Stimulated activated CD8-positive, alpha-beta memory T cell treated with anti-CD3 and anti-CD28 coated beads, Interleukin-15, amount 100 ng/mL, for 4 hours (primary cell): ENCODE data around the gene LILRB2.
A peak's percentile ranks its signal among the peaks of the same experiment; 100 is the strongest.
"Not testable (repeated sequence)": the region's sequence is repeated elsewhere in the genome, so short reads cannot be mapped to it uniquely, and the experiment has no call there.

Experiments used
- DNase-seq, 2 donors: peaks; one replicate each; pipeline ENCODE4 v3.0.0-alpha.2; 2020; ENCODE audit warnings: low read depth in 2 of 2

LILRB2 gene

DNA sequence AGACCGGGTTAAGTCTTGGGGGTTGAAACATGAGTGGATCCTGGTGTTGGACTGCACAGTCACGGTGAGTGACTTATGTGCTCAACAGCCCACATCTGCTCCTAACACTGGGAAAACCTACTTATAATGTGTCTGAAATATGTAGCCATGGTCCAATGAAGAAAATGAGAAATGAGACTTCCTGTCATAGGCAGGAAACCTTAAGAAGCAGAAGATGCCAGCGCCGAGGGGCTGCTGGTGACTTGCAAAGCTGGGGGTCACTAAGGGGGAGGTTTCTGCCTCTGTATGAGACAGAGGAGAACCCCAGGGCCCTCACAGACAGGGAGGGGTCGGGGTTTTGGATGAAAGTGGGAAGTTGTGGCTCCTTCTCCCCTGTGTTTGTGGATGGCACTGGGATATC is 8.7 kb downstream of the LILRB2 start:
- not testable (repeated sequence) for DNase-seq

DNA sequence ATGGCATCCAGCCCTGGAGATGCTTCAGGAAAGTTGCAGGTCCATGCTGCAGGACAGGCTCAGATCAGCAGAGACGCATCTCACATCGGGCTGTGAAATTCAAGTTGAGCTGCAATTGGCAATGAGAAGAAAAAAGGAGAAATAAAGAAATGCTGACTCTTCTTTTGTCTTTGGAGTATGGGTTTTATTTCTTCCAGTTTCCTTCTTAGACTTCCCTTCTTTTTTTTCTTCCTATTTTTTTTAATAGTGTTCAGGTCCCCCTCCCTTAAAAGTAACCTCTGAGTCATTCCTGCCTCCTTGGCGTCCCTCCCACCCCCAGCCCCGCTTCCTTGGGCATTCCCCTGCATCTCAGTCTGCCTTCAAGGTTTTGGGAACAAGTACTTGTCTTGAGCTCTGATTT is 9.3 kb downstream of the LILRB2 start:
- not testable (repeated sequence) for DNase-seq

DNA sequence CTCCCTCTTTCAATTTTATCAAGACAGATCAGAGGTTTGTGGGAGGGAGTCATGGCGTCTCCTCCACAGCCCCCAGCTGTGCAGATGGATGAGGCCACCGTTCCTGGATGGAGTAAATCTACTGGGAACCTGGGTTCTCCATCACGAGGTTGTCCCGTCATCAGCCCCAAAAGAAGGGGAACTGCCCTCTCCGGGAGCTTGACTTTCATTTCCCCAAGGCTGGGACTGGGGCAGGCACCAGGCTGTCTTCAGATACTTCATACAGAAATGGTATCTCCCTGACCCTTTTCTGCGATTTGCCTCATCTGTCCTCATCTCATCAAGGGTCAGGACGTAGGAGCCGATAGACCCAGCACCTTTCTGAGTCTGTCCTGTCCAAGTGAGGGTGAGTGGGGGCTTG is 9.8 kb downstream of the LILRB2 start:
- DNase-seq: no peak

DNA sequence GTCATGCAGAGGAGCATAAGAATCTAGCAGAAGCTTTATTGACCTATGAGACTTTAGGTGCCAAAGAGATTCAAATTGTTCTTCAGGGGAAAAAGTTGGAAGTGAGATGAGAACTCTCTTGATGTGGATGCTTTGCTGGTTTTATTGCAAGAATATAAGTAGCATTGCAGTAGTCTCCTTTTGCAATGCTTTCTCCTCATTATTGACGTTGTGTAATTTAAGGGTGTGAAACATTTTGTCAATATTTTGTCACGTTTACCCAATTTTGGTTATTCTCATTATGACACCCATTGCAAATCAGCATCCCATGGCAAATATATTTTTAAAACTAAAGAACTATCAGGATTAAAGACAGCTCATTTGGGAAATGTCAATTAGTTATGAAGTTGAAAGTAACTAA is 12.0 kb downstream of the LILRB2 start:
- DNase-seq: no peak

DNA sequence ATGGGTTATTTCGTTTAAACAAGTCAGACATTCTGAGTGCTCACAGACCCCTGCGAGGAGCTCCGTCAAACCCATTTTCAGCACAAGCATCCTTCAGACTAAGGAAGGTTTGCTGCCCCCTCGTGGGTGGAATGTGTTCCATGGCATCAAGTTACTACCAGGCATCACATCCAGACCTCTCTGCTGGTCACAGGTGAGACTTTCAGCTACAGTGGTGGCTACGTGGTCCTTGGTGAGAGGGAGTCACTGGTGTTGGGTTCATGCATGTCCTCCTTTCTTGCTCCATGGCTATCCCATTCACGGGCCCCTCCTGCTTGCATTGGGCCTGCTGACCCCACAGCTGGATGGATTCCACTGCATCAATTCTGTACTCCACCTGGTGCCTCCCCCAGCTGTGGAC is 14.8 kb downstream of the LILRB2 start:
- peak; percentile 13 to 43 for DNase-seq

DNA sequence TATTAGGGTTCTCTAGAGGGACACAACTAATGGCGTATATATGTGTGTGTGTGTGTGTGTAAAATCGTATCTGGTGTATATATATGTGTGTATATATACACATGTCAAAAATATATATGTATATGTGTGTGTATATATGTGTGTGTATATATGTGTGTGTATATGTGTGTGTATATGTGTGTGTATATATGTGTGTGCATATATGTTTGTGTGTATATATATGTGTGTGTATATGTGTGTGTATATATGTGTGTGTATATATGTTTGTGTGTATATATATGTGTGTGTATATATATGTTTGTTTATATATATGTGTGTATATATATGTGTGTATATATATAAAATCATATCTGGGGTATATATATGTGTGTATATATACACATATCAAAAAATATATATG is 18.4 kb downstream of the LILRB2 start:
- no peak for DNase-seq

DNA sequence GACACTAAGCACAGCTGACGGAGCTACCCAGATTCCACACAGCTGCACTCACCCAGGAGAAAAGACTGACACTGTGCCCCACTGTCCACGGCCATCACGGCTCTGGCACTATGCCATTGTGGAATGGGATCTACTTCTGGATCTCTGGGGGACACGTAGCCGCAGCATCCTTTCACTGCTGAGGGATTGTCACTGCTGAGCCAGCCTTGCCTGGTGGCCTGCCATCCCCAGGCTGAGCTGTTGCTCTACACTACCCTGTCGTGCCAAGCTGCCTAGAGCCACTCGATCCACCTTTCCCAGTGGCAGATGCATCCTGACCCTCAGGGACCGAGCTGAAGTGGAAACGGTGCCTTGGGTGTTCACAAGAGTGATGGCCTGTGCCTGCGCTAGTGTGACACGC is 18.8 kb downstream of the LILRB2 start:
- no peak for DNase-seq

DNA sequence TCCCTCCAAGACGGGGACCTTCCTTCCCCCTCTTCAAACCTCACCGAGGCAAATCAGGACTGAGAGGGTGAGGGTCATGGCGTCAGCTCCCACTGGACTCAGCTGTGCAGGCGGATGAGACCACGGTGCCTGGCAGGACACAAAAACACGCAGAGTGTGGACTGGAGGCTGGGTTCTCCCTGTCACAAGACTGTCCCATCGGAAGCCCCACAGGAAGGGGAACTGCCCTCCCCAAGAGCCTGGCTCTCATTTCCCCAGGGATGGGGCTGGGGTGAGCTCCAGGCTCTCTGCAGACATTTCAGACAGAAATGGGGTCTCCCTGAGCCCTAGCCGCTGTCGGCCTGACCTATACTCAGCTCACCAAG is 23.8 kb downstream of the LILRB2 start, which contains the start of gene LILRB5:
Gene LILRB5, minus strand, starts transcription at position 158 of the 365 bp plus-strand sequence. Its CDS starts 80 bp downstream, at position 78.
- DNase-seq: no peak

DNA sequence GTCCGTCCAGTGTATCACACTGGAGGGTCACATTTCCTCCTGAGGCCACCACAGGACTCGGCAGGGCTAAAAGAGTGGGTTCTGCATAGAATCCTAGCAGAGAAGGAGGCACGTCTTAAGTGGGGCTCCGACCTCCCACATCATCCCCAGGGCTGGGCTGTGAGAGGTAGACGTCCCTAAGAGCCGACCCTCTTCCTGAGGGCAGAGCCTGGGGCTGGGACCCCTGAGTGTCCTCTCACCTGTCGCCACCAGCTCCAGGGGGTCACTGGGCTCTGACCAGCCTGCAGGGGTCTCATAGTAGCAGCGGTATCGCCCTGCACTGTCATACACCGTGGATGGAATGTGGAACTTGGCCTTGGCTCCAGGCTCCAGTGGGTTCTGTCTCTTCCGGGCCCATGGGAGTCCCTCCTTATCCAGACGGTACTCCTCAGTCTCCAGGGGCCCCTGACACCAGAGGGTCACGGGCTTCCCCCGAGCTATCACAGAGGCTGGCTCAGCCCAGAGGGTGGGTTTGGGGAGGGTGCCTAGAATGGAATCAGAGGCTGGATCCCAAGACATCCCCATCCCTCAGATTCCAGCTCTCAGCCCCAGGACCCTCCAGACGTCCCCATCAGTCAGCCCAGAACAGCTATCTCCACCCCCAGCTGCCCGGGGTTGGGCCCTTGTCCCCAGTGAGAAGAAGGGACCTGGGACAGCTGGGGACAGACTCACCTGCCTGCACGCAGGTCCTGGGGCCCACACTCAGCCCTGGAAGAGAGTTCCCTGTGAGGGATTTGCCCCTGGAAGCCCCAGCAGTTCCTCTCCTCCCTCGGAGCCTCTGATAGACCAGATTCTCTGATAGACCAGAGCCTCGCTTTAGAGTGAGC is 24.4 kb downstream of the LILRB2 start:
- DNase-seq: no peak

DNA sequence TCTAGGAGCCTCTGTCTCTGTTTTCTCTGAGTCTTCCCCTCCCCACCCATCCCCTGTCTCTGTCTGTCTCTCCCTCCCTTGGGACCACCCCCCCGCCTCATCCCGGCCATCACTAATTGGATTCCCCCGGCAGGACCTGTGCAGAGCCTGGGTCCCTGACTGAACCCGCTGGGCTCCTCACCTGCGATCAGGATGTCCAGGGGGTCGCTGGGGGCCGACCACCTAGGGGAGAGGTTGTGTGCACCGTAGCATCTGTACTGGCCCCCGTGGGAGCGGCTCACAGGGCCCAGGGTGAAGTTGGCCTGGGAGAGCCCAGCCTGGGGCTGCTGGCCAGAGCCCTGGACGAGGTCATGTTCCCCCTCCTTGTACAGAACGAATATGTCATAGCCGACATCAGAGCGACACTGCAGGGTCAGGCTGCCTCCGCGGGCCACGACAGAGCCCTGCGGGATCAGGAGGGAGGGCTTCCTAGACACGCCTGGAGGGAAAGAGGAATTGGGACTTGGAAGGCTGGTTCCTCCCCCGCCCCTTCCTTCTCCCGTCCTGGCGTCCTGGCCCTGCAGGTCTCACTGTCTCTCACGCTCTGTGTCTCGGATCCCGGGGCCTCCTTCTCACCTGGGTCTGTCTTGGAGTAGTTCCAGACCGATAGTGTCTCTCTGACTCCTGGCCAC is 25.7 kb downstream of the LILRB2 start:
- DNase-seq: no peak

DNA sequence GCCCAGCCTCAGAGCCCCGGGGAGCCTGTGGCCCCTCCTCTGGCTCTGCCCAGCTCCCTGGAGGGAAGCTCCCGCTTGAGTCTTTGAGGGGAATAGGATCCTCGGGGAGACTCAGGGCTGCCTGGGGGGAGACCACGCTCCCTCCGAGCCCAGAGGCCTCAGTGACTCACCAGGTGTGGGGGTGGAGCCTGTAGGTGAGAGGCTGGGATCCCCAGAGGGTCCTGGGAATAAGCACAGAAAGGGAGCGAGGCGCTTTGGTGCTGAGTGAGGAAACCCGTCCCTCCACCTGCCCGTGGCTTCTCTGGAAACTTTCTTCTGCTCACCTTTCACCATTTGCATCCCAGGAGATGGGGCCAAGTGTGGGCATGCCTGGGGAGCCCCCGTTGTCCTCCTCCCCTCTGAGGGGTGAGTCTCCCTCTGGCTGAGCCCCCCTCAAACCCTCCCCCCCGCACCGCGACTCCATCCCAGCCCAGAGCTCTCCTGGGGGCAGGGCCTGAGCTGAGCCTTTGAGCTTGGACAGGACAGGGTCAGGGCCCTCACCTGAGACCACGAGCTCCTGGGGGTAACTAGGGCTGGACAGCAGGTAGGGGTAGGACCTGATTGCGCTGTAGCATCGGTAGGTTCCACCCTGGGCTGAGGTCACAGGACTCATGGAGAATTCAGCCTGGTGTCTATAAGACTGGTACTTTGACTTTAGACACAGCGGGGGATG is 26.6 kb downstream of the LILRB2 start:
- no peak for DNase-seq

DNA sequence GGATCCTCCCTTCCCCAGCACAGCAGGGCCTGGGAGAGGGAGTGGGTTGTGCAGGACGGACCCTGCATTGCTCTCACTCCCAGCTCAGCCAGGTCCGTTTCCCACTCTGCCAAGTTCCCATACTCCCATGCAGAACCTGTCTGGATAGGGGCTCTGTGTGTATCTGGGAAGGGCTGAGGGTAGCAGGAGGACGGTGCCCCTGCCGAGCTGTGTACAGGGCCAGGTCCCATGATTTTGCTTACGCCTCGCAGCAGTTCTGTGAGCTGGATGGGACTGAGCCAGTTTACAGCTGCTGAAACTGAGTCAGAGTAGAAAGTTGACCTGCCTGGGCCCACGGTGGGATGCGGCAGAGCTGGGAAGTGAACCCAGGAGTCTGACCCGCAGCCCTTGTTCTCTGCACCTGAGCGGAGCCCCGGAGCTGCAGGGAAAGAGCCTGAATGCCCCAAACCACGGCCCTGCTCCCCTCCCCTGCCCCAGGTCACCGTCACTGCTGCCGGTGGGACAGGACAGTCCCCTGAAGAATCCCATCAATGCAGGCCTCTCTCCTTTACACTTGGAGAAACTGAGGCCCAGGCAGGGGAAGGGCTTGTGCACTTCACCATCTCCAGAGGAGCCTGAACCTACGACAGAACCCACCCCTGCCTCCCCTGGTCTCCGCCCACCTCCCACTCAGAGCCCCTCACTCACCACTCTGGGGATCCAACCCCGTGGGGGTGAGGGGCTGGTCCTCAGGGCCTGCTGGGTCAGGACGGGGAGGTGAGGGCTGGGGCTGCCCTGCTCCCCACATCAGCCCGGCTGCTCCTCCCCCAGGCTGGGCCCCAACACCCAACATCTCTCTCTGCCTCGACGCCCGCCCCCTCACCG is 27.3 kb downstream of the LILRB2 start:
- DNase-seq: no peak

DNA sequence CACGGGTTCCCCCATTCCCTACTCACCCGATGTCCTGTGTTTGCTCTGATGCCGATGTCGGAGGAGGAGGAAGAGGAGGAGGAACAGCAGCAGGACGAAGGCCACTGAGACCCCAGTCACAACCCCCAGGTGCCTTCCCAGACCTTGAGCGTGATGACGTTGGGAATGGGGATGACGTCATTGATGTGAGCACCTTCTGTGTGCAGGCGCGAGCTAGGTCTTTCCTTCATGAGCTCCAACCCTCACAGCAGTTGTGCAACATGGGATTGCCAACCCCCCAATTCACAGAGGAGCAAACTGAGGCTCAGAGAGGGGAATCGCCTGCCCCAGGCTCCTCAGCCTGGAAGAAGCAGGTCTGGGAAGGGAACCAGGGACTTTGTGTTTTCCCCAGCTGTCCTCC is 28.1 kb downstream of the LILRB2 start:
- DNase-seq: no peak

DNA sequence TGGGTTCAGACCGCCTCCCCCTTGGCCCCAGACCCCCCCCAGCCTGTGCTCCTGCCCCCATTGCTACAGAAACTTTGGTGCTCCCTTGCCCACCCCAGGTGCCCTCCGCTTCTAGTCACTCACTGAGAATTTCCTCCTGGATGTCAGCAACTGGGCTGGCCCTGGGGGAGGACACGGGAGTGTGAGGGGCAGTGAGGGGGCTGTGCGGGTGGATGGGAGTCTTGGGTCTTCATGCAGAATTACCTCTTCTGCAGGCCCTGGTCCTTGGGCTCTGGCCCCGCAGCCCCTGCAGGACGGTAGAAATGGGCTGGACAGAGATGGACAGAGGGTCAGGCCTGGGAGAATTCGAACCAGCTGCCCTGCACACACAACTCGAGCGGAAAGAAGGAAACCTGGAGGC is 28.7 kb downstream of the LILRB2 start:
- DNase-seq: no peak

DNA sequence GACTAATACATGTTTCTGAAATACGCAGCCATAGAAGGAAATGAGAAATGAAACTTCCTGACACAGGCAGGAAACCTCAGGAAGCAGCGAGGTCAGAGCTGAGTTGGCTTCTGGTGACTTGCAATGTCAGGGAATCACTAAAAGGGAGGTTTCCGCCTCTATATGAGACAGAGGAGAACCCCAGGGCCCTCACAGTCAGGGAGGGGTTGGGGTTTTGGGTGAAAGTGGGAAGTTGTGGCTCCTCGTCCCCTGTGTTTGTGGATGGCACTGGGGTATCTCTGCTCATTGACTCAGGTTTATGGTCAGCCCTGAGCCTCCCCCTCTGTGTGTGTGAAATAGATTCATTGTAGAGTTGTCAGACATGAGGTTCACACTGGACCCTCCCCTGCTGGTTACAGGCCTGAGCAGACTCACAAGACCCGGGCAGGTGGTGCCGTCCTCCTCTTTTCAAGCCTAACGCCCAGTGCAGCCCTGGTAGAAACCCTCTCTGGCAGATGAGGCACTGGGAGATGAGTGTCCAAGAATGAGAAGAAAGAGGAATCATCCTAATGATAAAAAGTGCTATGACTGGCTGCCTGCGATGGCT is 32.8 kb downstream of the LILRB2 start:
- DNase-seq: no peak

DNA sequence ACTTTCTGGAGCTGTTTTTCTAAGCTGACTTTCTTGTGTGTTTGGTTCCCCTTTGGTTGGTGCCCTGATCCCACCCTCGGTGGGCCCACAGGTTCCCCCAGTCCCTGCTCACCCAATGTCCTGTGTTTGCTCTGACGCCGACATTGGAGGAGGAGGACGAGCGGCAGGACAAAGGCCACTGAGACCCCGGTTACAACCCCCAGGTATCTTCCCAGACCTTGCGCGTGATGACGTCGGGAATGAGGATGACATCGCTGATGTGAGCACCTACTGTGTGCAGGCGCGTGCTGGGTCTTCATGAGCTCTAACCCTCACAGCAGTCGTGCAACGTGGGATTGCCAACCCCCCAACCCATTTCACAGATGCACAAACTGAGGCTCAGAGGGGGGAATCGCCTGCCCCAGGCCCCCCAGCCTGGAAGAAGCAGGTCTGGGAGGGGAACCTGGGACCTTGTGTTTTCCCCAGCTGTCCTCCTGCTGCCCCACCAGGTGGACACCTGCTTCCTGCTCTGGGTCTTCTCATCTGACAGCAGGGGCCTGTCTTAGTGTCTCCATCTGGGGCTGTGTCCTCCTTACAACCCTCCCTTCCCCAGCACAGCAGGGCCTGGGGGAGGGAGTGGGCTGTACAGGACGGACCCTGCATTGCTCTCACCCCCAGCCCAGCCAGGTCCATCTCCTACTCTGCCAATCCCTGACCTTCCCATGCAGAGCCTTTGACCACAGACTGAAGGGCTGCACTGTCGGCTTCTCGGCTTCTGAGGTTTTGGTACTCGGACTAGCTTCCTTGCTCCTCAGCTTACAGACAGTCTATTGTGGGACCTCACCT is 33.6 kb downstream of the LILRB2 start:
- DNase-seq: no peak

DNA sequence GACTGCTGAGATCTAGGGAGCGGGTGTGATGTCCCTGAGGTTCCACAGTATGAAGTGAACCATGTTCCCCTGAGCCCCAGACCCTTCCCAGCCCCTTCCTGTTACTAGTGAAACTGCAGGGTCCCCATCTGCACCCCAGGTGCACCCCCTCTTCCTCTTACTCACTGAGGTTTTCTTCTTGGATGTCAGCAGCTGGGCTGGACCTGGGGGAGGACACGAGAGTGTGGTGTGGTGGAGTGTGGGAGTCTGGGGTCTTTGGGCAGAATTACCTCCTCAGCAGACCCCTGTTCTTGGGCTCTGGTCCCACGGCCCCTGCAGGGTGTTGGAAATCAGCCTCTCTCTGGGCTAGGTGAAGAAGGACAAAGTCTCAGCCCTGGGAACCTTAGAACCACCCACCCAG is 35.0 kb downstream of the LILRB2 start:
- no peak for DNase-seq

DNA sequence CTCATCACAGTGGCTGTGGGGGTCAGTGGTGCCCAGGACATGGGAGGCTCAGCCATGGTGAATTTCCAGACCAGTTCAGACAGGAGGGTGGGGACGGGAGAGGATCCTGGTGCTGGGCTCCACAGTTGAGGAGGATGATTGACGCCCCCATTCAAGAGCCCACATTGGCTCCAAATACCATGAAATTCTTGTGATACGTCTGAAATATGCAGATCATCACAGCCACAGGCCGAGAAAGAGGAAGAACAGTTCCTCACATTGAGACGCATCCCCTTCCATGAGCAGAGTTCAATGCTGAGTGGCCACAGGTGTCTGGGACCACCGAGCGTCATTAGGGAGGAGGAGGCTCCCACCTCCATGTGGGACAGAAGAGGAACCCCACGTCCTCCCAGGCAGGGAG is 37.1 kb downstream of the LILRB2 start:
- not testable (repeated sequence) for DNase-seq

DNA sequence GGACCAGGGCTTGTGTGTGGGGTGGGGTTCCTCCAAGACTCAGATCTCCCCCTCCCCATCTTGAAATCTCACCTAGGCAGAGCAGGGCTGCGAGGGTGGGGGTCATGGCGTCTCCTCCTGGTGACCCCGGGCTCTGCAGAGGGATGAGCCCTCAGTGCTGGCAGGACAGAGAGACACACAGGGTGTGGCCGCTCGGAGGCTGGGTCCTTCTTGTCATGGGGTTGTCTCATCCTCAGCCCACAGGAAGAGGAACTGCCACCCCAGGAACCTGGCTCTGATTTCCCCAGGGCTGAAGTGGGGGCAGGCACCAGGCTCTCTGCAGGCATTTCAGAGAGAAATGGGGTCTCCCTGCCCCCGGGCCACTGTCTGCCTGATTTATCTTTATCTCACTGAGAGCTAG is 38.3 kb downstream of the LILRB2 start, which contains the start of gene LILRA6:
Gene LILRA6, minus strand, starts transcription at position 145 of the 400 bp plus-strand sequence.
- DNase-seq: not testable (repeated sequence)

DNA sequence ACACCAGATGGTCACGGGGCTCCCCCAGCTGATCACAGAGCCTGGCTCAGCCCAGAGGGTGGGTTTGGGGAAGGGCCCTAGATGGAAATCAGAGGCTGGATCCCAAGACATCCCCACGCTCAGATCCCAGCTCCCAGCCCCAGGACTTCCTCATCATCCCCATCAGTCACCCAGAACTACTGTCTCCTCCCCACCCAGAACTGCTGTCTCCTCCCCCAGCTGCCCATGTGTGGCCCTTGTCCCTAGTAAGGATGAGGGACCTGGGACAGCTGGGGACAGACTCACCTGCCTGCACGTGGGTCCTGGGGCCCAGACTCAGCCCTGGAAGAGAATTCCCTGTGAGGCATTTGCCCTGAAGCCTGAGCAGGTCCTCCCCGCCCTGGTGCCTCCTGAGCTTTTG is 38.7 kb downstream of the LILRB2 start:
- not testable (repeated sequence) for DNase-seq
